Activated naive CD4-positive, alpha-beta T cell treated with anti-CD3 and anti-CD28 coated beads, Interleukin-2, amount 50 U/mL, for 16 hours (primary cell): ENCODE results near the gene CYLD.

Experiments used
- DNase-seq: peaks from one replicate; pipeline ENCODE4 v3.0.0-alpha.2; 2020

The CYLD gene

GRCh38 chr16:50711862-50712559, 29.9 kb upstream of the CYLD start:
- no peak for DNase-seq

- DNase-seq = no peak
Observed at GRCh38 chr16:50712560-50712898, 29.4 kb upstream of the CYLD start.

- no peak for DNase-seq
Observed at GRCh38 chr16:50712956-50713355, 28.9 kb upstream of the CYLD start.

DNA sequence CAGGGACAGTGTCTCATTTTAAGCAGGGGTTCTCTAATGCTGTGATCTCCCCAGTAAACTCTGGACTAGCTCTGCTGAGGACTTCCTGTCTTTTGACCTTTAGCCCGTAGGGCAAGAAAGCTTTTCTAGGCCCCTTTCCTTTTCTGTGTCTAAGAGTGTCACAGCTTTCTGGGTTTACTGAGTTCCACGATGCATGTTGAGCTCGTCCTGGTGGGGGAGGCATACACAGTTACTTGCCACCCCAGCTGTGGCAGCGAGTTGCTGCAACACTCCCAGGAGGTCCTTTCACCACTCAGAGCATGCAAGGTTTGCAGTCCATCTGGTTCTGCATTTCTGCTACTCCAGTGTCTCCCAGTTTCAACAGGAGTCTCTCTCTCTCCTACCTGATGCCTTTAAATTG, 24.8 kb upstream of the CYLD start:
- DNase-seq = no peak

DNA sequence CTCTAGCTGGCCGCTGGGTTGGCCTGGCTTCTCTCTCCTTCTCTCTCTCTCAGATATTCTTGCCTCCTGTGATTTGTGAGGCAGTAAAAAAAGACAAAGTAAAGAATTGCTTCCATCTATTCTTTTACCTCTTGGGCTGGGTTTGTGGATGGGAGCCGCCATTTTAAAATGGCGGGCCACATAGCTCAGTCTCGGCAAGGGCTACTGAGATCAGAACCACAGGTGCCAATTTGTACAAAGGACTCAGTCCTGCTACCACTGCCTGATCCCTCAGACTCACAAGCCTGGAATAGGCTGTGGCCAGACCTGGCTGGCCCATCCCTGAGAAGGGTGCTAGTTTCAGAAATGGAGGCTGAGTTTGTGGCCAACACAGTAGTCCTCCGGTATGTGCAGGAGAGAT, 24.4 kb upstream of the CYLD start:
- no peak for DNase-seq

- no peak for DNase-seq
Observed at GRCh38 chr16:50718061-50718760, 23.7 kb upstream of the CYLD start.

DNA sequence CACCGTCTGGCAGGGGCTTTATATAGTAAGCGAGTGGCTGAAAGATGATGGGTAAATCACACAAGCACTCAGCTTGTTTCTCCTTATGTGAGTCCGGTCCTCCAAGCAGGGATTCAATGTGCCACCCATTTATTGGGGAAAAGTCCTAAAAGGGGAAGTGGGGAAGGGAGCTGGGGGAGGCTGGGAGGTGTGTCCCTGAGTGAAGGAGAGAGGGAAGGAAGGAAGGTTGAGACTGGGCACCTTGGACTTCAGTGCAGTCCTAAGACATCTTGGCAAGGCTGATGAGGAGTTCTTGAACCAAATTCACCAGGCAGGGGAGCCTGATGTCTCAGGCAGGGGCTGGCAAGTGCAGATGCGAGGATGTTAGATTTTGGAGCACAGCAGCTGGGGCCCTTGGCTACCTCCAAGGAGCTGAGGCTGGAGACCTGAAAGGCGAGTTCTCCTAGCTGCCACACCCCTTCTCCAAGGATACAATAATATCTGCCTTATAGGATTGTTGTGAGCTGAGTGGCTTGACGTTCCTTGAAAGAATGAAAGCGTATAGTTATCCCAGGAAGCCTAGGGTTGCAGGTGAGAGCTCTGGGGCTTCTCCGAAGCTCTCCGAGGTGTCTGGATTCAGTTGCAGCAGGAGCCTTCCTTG, 23.0 kb upstream of the CYLD start:
- no peak for DNase-seq

- no peak for DNase-seq
Observed at GRCh38 chr16:50719401-50720337, 22.2 kb upstream of the CYLD start.

DNA sequence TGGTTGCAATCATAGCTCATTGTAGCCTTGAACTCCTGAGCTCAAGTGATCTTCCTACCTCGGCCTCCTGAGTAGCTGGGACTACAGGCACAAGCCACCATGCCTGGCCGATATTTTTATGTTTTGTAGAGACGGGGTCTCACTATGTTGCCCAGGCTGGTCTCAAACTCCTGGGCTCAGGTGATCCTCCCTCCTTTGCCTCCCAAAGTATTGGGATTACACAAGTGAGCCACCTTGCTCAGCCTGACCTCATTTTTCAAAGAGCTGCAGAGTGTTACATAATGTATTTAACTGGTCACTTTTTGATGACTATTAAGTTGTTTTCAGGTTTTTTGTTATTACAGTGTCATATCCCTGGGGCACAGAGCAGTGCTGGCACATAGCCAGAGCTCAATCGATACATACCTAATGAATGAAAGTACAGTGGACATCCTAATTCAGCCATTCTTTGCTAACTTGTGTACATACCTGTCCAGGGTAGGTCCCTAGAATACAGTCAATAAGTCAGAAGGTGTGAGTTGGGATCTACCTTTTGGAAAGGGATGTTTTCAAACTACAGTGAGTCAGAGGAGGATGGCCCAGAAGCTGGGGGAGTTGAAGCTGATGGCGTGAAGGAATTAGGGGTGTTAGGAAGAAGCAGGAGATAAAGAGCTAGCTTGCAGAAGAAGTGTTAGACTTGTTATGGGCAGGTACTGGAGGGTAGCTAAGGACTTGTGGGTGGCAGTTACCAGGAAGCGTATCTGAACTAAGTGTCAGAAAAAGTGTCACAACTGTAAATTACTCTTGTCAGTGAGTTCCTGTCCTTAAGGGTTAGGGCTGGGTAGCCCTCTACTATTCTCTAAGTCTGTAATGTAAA, 20.1 kb upstream of the CYLD start:
- DNase-seq = no peak

- DNase-seq = no peak
Observed at GRCh38 chr16:50722405-50722737, 19.5 kb upstream of the CYLD start.

- no peak for DNase-seq
Observed at GRCh38 chr16:50722960-50723359, 18.9 kb upstream of the CYLD start.

- DNase-seq = no peak
Observed at GRCh38 chr16:50724306-50724705, 17.6 kb upstream of the CYLD start.

DNA sequence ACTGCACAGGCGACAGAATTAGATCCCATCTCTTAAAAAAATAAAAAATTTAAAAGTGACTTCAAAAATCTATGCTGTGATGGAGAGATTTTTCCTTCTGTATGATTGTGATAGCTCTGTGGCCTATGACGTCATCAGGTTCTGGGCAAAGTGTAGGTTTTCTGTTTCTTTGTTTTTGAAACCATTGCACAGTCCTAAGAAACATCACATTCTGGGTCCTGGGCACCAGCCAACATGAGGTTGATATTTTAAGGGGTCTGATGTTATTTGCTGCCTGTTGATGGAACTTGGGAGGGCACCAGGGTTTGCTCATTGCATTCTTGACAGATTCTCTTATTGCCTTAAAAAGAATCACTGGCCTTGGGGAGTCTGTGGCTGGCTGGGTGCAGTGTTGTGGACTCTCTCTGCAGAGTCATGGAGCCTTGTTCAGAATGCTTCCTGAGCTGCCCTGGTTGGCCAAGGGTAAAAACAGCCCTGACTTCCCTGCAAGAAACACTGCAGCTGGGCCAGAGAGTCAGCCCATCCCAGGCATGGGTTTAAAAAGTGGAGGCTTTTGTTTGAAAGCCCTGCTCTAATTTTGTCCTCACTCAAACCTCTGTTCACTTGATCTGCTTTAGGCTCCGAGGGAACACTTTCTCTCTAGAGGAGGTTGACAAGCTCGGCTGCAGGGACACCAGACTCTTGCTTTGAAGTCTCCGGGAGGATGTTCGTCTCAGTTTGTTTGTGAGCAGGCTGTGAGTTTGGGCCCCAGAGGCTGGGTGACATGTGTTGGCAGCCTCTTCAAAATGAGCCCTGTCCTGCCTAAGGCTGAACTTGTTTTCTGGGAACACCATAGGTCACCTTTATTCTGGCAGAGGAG, 10.5 kb upstream of the CYLD start:
- DNase-seq = no peak

DNA sequence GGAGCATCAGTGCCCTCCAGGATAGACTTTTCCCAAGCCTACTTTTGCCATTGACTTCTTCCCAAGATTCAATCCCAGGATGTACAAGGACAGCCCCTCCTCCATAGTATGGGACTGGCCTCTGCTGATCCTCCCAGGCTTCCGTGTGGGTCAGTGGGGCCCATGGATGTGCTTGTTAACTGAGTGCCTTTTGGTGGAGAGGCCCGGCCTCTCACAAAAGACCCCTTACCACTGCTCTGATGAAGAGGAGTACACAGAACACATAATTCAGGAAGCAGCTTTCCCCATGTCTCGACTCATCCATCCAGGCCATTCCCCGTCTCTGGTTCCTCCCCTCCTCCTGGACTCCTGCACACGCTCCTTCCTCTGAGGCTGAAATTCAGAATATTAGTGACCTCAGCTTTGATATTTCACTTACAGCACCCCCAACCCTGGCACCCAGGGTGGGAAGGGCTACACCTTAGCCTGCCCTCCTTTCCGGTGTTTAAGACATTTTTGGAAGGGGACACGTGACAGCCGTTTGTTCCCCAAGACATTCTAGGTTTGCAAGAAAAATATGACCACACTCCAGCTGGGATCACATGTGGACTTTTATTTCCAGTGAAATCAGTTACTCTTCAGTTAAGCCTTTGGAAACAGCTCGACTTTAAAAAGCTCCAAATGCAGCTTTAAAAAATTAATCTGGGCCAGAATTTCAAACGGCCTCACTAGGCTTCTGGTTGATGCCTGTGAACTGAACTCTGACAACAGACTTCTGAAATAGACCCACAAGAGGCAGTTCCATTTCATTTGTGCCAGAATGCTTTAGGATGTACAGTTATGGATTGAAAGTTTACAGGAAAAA, 9.7 kb upstream of the CYLD start:
- no peak for DNase-seq

GRCh38 chr16:50733468-50733867, 8.4 kb upstream of the CYLD start:
- DNase-seq = no peak

DNA sequence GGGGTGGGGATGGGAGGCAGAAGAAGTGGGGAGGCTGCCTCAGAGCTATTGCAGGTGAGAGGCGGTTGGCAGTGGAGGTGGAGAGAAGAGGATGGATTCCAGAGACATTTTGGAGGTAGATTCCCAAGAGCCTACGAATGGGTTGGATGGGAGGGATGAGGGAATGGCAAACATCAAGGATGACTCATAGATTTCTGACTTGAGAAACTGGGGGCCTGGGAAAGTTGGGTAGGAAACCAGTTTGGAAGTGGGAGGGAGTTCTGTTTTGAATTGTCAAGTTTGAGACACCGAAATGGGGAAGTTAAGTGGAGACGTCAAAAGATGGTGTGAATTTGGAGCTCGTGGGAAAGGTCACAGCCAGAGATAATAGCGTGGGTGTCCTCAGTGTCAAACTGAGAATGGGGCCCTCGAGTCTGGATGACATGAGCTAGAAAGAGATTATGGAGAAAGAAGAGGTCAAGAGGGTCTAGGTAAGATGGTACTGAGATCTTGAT, 6.2 kb upstream of the CYLD start:
- no peak for DNase-seq

DNA sequence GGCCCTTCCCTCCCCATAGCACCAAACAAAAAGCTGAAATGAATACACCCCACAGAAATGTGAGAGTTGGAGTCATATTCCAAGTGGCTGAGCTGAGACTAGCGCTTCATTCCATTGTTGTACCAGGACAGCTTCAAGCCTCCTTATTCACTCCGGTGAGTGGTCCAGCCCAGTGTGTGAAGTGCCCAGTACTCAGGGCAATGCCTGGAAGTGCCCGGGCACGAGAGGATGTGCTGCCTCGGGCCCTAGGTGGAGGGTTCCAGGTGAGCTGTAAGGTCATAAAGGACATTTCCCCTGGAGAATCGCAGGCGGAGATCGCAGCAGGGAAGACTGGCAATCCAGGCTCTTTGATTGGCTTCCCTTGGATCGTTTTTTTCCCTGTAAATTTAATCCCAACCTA, 5.4 kb upstream of the CYLD start:
- no peak for DNase-seq

DNA sequence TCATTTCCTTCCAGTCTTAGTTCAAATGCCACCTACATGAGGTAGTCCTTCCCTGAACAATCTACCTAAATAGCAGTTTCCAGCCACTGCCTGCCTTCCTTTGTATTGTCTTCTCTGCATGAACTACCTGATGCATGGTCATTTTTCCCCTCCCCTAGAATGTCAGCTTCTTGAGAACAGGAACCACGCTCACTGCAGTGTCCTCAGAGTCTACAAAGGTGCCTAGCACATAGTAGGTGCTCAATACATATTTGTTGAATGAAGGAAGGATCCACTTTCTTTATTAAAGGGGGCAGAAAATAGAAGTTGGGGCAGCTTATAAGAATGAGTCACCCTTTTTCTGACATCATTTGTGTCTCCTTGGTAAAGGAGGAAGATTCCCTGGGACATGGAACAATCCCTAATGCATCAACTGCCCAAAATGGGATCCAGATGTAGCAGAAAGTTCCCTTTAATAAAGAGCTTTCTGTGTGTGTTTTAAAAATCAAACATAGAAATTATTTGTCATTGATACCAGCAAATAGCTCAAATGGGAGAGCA, 4.4 kb upstream of the CYLD start:
- DNase-seq = no peak

DNA sequence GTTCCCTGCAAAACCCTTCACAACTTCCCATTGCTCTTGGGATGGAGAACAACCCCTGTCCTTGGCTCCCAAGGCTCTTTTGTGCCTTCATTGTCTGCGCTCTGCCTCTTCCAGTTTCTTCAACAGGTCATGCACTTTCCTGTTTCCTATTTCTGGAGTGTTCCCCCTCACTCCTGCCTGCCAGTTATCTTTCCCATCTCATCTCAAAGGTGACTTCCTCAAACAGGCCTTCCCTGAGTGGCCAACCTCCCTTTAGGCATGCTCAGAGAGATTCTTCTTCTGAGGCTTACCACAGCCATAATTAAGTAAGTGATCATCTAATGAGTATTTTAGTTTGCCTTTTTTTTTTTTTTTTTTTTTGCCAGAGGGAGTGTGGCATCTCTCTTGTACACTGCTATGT, 2.9 kb upstream of the CYLD start:
- DNase-seq = no peak

DNA sequence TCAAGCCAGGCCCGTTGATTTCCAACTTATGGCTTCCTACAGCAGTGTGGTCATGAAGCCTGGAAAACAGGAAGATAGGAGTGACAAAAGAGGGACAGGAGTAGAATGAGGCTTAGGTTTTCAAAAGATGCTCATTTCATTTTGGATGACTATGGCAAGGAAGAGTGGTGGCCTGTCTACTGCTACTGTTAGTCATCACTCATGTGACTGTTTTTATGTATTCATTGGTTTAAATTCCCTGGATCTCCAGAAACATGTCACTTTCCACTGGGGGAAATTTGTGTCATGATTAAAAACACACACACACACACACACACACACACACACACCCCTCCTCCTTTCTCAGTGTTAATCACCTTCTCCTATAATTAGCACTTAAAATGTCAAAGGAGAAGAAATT, 1.1 kb upstream of the CYLD start:
- no peak for DNase-seq
